ENCODE data around the gene METAP2. TPM values are rescaled to one million over a fixed set of nuclear protein-coding genes. Genes with fewer than 3 reads are reported as not detected.

METAP2 gene
- total and polyA plus RNA-seq, 11 donors, result 50.9 to 69.8 (median 55.8) TPM

DNA sequence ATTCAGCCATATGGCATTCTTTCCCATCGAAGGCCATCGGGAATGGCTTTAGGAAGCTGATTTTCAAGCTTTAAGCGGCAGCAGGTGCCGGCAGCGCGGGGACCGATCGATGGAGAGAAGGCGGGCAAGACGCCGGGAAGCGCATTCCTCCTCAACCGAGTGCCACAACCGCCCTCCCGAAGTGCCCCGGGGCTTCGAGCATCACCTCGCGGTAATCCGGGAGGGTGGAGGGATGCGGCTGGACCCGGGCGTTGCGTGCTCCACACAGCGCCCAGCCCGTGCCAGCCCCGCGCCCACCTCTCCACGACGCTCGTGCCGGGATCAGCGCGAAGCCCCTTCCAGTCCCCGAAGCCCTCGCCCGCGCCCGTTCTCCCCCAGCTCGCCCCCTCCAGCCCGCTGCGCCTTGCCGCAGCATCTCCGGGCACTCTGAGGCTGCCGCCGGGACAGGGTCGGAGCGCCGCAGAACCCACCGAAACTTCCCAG is 74.1 kb downstream of the METAP2 start:
- DNase-seq (peak in 3 of 5 donors; percentile 10 to 31 (median 20)), ATAC-seq (peak in 3 of 4 donors; percentile 31 to 61 (median 54))
- peaks cover 0 to 10% (median 2%) of the 10 kb centered on the region in 12 donors for H3K9me3 ChIP-seq
- H3K27ac ChIP-seq, result peak overlapping the region in 5 of 12 donors; percentile 13 to 85 (median 37)
- TF ChIP-seq, protein P1, sequence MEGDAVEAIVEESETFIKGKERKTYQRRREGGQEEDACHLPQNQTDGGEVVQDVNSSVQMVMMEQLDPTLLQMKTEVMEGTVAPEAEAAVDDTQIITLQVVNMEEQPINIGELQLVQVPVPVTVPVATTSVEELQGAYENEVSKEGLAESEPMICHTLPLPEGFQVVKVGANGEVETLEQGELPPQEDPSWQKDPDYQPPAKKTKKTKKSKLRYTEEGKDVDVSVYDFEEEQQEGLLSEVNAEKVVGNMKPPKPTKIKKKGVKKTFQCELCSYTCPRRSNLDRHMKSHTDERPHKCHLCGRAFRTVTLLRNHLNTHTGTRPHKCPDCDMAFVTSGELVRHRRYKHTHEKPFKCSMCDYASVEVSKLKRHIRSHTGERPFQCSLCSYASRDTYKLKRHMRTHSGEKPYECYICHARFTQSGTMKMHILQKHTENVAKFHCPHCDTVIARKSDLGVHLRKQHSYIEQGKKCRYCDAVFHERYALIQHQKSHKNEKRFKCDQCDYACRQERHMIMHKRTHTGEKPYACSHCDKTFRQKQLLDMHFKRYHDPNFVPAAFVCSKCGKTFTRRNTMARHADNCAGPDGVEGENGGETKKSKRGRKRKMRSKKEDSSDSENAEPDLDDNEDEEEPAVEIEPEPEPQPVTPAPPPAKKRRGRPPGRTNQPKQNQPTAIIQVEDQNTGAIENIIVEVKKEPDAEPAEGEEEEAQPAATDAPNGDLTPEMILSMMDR (IDR thresholded peaks at IDR 0.05), result no peak
- no peak for TF ChIP-seq POLR2A (IDR thresholded peaks at IDR 0.05)
- no peaks in the 10 kb centered on the region for H3K36me3 ChIP-seq
- peak overlapping the region; percentile 55 to 96 (median 74) for H3K4me3 ChIP-seq
- WGBS, 4 donors, result 1 to 6% (median 3%) methylated on average over 14 to 50 of the region's 50 CpGs
- intact Hi-C loops (cut with DNase I), result no loop called here
- peaks cover 0 to 60% (median 3%) of the 10 kb centered on the region in 9 donors for H3K27me3 ChIP-seq
- peaks cover 0 to 15% (median 5%) of the 10 kb centered on the region in 12 donors for H3K4me1 ChIP-seq

DNA sequence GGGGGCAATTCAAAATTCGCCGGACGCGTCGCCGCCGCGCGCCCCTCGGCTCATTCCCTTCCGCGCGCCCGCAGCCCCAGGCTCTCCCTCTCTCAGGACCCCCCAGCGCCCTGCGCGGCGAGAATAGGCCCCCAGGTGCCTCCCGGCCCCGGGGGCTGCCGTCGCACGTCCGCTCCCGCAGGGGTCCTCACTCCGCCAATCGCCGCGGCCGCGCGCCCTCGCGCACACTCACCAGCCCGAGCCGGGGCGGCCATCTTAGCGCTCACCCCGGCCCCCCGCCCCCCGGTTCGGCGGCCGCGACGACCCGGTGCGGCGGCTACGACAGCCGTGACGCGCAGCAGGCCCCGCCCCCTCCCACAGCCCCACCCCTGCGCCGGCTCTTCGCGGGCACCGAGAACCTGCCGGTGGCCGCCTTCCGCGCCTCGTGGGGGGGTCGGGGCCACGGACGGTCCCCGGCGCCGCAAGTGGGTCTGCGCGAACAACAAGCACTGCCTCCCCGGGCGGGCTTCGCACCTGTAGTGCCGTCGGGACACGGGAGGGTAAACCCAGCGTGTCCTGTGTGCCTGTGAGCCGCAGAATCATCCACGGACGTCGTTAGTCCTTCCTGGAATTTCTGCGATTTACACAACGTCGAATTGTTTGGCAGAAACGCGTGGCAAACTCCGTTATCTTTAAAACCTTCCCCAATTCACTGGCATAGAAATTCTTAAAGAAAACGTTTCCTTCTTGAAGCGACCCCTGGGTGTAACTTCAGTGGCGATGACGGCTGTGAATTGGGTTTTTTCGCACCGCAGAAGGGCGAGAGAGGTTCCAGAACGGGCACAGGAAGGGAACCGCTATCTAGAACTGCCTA is 74.8 kb downstream of the METAP2 start:
- intact Hi-C loops (cut with DNase I), result no loop called here
- 4 to 11% (median 6%) methylated on average over 56 to 98 of the region's 98 CpGs for WGBS, 4 donors
- peaks cover 0 to 15% (median 5%) of the 10 kb centered on the region in 12 donors for H3K4me1 ChIP-seq

DNA sequence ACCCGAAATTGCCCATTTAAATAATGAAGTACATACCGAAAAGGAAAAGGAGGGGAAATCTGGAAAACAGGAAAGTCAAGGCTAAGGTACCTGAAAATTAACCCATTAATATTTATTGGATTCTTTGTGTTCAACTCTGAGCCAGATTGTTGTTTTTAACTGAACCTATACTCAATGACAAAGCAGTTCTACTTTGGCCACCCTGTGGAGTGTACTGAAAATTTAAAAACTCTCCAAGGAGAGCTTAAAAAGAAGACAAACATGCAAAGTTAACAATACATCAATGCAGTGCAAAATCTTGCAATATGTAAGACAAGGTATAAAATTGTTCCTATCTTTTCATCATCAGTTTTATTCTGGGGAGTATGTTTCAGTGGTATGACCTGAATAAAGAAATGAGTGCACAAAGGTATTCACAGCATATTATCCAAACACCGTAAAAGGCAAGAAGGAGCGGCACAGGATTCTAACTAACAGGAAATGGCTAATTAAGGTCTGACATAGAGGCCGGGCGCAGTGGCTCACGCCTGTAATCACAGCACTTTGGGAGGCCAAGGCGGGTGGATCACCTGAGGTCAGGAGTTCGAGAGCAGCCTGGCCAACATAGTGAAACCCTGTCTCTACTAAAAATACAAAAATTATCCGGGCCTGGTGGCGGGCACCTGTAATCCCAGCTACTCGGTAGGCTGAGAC is 75.6 kb downstream of the METAP2 start:
- H3K36me3 ChIP-seq, result no peaks in the 10 kb centered on the region
- peaks cover 0 to 60% (median 3%) of the 10 kb centered on the region in 9 donors for H3K27me3 ChIP-seq
- peak overlapping the region in 9 of 12 donors; percentile 55 to 96 (median 74) for H3K4me3 ChIP-seq
- TF ChIP-seq, protein P1 (IDR thresholded peaks at IDR 0.05), result no peak
- TF ChIP-seq POLR2A (IDR thresholded peaks at IDR 0.05), result no peak
- 64 to 78% (median 76%) methylated on average over 12 of the region's 12 CpGs for WGBS, 4 donors
- intact Hi-C loops (cut with DNase I), result no loop called here
- DNase-seq, result no peak
- peaks cover 0 to 15% (median 5%) of the 10 kb centered on the region in 12 donors for H3K4me1 ChIP-seq
- H3K27ac ChIP-seq, result peak overlapping the region in 1 of 12 donors; percentile 85
- no peak for ATAC-seq
- H3K9me3 ChIP-seq, result peaks cover 0 to 10% (median 2%) of the 10 kb centered on the region in 12 donors

More for the DNA sequence above, 74.8 kb downstream of the METAP2 start:
- ATAC-seq (peak in 3 of 4 donors; percentile 79 to 89 (median 88)), DNase-seq (peak in 4 of 5 donors; percentile 22 to 62 (median 38))
- H3K36me3 ChIP-seq, result no peaks in the 10 kb centered on the region
- H3K27ac ChIP-seq, result peak overlapping the region in 5 of 12 donors; percentile 13 to 85 (median 37)
- H3K27me3 ChIP-seq, result peaks cover 0 to 60% (median 3%) of the 10 kb centered on the region in 9 donors
- TF ChIP-seq, protein P1 (IDR thresholded peaks at IDR 0.05), result no peak
- H3K9me3 ChIP-seq, result peaks cover 0 to 10% (median 2%) of the 10 kb centered on the region in 12 donors
- peak overlapping the region; percentile 55 to 96 (median 74) for H3K4me3 ChIP-seq
